Renal cortex interstitium (tissue), 15 donors: ENCODE measurements around the gene PRIMA1. TPM values are rescaled to one million over a fixed set of nuclear protein-coding genes. Genes with fewer than 3 reads are reported as not detected.
"Not testable (repeated sequence)": the region's sequence is repeated elsewhere in the genome, so short reads cannot be mapped to it uniquely, and the experiment has no call there.

Source experiments
- DNase-seq, 11 donors: peaks; one replicate each; pipeline ENCODE4 v3.0.0-alpha.2; 2013; ENCODE audit warnings: low read depth in 9 of 11, low spot score in 4 of 11; ENCODE audit errors: extremely low read depth in 1 of 11
- long read RNA-seq, 16 experiments: transcript quantifications; one replicate each; lab custom pipeline, GENCODE V29; 2026
- polyA plus RNA-seq, 3 donors: library from polyadenylated mRNA; unstranded; fragments of 120-200 nt; gene quantifications; one replicate each; pipeline ENCODE4 v1.2.1, GENCODE V29; 2013; ENCODE audit not compliant: insufficient read length in 3 of 3

The PRIMA1 gene
- 1 to 10 TPM in 2 of 3 donors, under 1 TPM in 1; 1.00 to 1.4 (median 1.1) TPM for polyA plus RNA-seq
- long read RNA-seq, donor 1 = 0 reads
- long read RNA-seq, donor 2 = 0 reads
- long read RNA-seq, donor 3 = 0 reads
- long read RNA-seq, donor 4 = 0 reads
- long read RNA-seq, donor 5 = 0 reads
- long read RNA-seq, donor 6 = 0 reads
- long read RNA-seq, donor 7 = 0 reads
- long read RNA-seq, donor 8 = 0 reads
- long read RNA-seq, donor 9 = 0 reads
- long read RNA-seq, donor 10 = 0 reads
- long read RNA-seq, donor 11 = 0 reads
- long read RNA-seq, donor 12 = 0 reads
- long read RNA-seq, donor 13 = 0 reads
- long read RNA-seq, donor 14 = 0 reads
- long read RNA-seq, donor 15 = 0 reads
- long read RNA-seq, donor 16 = 0 reads

DNA sequence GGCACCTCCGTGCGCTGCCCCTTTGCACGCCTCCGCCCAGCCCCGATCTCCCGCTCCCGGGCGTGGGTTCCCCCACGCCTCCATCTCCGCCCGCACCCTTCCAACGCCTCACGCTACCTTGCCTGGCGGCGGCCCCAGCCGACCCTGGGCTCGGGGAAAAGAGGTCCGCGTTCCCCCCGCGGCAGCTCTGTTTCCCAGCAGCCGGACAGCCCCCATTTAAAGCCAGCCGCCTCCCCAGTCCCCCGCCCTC is at the start of gene PRIMA1:
Gene PRIMA1, minus strand, starts transcription at position 193 of the 250 bp plus-strand sequence. CDS start 767 bp downstream, outside the sequence.
- DNase-seq = no peak

GRCh38 chr14:93834699-93835371 is 46.5 kb upstream of the PRIMA1 start:
- DNase-seq = no peak

DNA sequence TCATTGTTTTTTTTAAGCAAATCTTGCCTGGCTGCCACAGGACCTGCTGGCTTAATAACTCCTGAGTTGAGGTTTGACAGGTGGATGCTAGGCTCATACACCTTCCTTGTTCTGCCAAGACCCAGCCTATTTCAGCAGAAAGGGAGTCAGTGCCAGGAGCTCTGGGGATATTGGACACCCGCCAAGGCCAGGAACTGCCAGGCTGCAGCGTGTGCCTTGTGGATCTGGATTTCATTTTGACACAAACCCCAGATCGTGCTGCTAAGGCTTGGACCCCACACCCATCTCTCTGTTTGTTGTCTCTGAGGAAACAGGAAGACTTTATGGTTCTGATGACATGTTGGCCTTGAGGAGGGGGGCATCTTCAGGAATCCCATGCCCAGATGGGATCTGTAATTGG is 44.4 kb upstream of the PRIMA1 start:
- DNase-seq = no peak

DNA sequence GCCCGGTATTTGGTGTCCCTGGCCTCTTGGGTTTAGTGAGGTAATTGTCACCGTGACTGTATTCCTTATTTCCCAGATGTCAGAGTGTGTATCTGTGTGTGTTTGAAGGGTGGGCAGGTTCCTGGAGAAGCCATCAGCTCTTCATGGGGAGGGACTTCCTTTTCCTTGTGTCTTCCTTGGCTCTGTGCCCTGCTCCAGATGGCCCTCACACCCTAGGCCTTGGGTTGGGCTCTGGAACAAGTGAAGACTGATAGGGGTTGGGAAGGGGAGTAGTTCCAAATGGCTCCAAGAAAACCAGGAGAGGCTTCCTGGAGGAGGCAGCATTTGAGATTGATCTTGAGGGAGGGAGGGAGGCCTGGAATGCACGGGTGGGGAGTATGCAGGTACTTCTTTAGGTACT is 43.8 kb upstream of the PRIMA1 start:
- no peak for DNase-seq

DNA sequence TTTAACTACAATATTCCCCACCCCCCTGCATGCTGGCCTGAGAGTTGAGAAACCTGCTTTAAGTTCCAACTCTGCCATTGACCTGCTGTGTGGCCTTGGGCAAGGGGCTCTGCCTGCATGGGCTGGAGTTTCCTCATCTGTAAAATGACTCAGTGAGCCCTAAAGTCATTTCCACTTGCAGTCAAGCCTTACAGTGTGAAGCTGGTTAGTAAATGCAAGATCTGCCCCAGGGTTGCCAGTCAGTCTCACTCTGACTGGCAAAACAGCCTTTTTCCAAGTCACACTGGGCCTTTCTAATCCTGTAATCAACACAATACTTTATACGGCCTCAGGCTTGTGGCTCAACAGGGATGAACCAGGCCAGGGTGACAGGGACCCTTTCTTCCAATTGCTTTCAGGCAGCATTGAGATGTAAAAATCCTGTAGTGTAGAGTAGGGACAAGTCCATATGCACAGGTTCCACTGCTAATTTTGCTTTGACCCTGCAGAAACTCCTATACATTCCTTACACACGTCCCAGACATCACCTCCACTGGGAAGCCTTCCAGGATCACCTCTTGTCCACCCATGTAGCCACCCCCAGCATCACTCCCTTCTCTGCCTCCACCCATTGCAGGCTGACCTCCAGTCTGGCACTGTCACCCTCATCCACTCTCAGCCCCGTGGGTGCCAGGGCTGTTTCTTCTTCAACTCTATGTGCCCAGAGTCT is 42.6 kb upstream of the PRIMA1 start:
- no peak for DNase-seq

- no peak for DNase-seq
Observed at GRCh38 chr14:93829839-93830481, 41.7 kb upstream of the PRIMA1 start.

DNA sequence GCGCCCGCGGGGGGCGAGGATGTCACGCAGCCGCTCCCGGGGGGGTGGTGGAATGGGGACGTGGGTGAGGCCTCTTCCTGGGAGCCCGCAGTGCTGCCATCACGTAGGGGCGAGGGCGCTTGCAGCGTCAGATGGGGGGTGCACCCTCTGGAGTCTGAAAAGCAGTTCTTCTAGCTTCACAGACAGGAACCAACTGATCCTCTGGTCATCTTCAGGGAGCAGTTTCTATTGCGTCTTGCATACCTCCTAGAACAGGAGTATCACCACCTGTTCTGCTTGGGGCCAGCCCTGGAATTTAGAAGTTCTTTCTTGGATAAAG is 36.9 kb upstream of the PRIMA1 start:
- DNase-seq = no peak

DNA sequence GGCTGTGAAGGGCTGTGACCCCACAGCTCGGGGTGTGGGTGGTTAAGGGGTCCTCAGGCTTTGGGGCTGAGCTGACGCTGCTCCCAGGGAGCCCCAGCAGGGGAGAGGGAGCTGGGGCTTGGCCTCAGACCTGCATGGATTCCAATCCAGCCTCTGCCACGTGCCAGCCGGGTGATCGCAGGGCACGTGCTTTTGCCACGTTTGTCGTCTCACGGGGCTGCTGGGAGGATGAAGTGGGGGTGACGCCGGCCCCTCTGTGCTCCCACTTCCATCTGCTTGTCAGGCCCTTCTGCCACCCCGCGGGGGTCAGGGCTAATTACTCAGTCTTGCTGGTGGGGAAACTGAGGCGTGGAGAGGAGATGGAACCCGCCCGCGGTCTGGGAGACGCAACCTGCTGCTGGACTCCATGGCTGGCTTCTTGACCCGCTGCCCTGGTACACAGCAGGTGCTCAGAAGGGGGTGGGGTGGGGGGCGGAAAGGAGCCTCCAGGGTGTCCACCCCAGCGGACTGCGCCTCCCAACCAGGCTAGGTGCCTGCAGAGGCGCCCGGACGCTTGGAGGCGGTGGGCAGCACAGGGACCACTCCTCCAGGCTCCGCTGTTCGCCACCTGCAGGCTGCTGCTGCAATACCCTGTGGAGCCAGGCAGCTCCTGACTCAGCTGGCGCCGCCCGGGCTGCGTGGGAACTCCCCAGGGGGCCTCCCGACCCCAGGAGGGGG is 36.4 kb upstream of the PRIMA1 start:
- DNase-seq = no peak

GRCh38 chr14:93824076-93824475 is 35.8 kb upstream of the PRIMA1 start:
- DNase-seq = no peak

- no peak for DNase-seq
Observed at GRCh38 chr14:93821051-93821450, 32.8 kb upstream of the PRIMA1 start.

GRCh38 chr14:93818857-93819256 is 30.6 kb upstream of the PRIMA1 start:
- no peak for DNase-seq

GRCh38 chr14:93811676-93812075 is 23.4 kb upstream of the PRIMA1 start:
- no peak for DNase-seq

DNA sequence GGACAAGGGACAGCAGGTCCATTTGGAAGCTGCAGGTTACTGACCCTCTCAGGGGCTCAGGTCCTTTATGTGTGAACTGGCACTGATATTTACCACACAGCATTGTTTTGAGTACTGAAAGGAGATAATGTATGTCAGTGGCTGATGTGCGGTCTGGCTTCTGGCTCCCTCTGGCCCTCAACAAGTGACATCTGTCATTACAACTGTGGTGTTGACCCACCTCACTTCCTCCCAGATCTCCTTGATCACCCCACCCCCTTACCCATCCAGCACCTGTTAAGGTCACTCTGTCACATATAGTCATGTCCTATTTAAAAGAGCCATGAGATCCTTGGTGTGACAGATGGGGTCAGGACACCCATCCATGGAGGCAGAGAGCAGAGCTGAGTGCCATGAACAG is 22.7 kb upstream of the PRIMA1 start:
- no peak for DNase-seq

- DNase-seq = not testable (repeated sequence)
Observed at GRCh38 chr14:93809491-93810420, 21.5 kb upstream of the PRIMA1 start.

- DNase-seq = no peak
Observed at GRCh38 chr14:93804654-93805053, 16.4 kb upstream of the PRIMA1 start.

GRCh38 chr14:93803408-93804318 is 15.4 kb upstream of the PRIMA1 start:
- DNase-seq = no peak
